Endothelial cell of umbilical vein (primary cell): ENCODE data around the gene MTG2.

ENCODE experiments used
- CTCF ChIP-seq, 2 donors: IDR thresholded peaks; 1 replicate in 1 of 2; 2 replicates in 1 of 2; pipeline ENCODE4 v1.5.1; 2011; ENCODE audit warnings: low read length in 2 of 2, mild to moderate bottlenecking in 2 of 2, moderate library complexity in 2 of 2, control low read depth in 1 of 2, inconsistent platforms in 1 of 2, low read depth in 1 of 2; ENCODE audit not compliant: insufficient read depth in 1 of 2; ENCODE audit errors: extremely low read depth in 1 of 2
- POLR2AphosphoS5 ChIP-seq: IDR thresholded peaks from 2 replicates; pipeline ENCODE4 v1.6.1; 2012; ENCODE audit warnings: low read depth, mild to moderate bottlenecking, control low read depth, low read length, moderate library complexity; ENCODE audit not compliant: insufficient read depth

- no peak for TF ChIP-seq CTCF (IDR thresholded peaks at IDR 0.05; ENCODE audit: extremely low read depth in 1 of 2, insufficient read depth in 1 of 2, low read depth in 1 of 2, low read length in 2 of 2)
- TF ChIP-seq POLR2AphosphoS5, result no peak
Observed at GRCh38 chr20:62133864-62134263, 49.0 kb upstream of the MTG2 start.
